K562 (cell line): ENCODE measurements around the gene PSMD11. TPM values are rescaled to one million over a fixed set of nuclear protein-coding genes. Genes with fewer than 3 reads are reported as not detected.

ENCODE experiments used
- CBFA2T3 ChIP-seq: fragments of 450-650 bp; IDR thresholded peaks from 2 replicates; pipeline ENCODE4 v1.6.1; 2017
- CHD2 ChIP-seq: IDR thresholded peaks from 2 replicates; pipeline ENCODE4 v1.6.1; 2011; ENCODE audit warnings: low read depth, low read length
- CREB5 ChIP-seq: fragments of 250-450 bp; sonication (Bioruptor Pico); IDR thresholded peaks from 2 replicates; pipeline ENCODE4 v1.5.0; 2020; ENCODE audit warnings: mild to moderate bottlenecking
- ELF2 ChIP-seq: fragments of 250-450 bp; sonication (Bioruptor Pico); IDR thresholded peaks from 2 replicates; pipeline ENCODE4 v1.5.0; 2021; ENCODE audit warnings: mild to moderate bottlenecking
- GTF2F1 ChIP-seq: IDR thresholded peaks from 2 replicates; pipeline ENCODE4 v1.6.1; 2011; ENCODE audit warnings: low read depth, low read length, improper control_type of control experiment
- HDGF ChIP-seq: fragments of 450-650 bp; IDR thresholded peaks from 2 replicates; pipeline ENCODE4 v1.6.1; 2016
- HMBOX1 ChIP-seq: sonication (generic); IDR thresholded peaks from 2 replicates; pipeline ENCODE4 v1.6.1; 2016
- NFATC3 ChIP-seq: fragments of 450-650 bp; IDR thresholded peaks from 2 replicates; pipeline ENCODE4 v1.6.1; 2017; ENCODE audit warnings: mild to moderate bottlenecking
- NFXL1 ChIP-seq: fragments of 450-650 bp; formaldehyde crosslinking; IDR thresholded peaks from 2 replicates; pipeline ENCODE4 v1.4.0; 2021; ENCODE audit warnings: mild to moderate bottlenecking
- RB1 ChIP-seq: fragments of 450-650 bp; IDR thresholded peaks from 2 replicates; pipeline ENCODE4 v1.6.1; 2017; ENCODE audit warnings: low read depth, mild to moderate bottlenecking
- RBM34 ChIP-seq: fragments of 200-400 bp; formaldehyde crosslinking; IDR thresholded peaks from 2 replicates; pipeline ENCODE4 v1.6.1; 2018; ENCODE audit warnings: low read length, borderline replicate concordance; ENCODE audit not compliant: insufficient read depth
- RERE ChIP-seq: sonication (generic); formaldehyde crosslinking; IDR thresholded peaks from 2 replicates; pipeline ENCODE4 v1.8.0; 2023; ENCODE audit warnings: missing genetic modification reagents, mild to moderate bottlenecking, borderline replicate concordance
- RFX7 ChIP-seq: fragments of 250-450 bp; sonication (Bioruptor Pico); IDR thresholded peaks from 2 replicates; pipeline ENCODE4 v1.5.1; 2021; ENCODE audit warnings: mild to moderate bottlenecking
- SAP30 ChIP-seq: fragments of 200-600 bp; sonication (generic); IDR thresholded peaks from 2 replicates; pipeline ENCODE4 v1.6.1; 2012; ENCODE audit warnings: borderline replicate concordance, low read depth, mild to moderate bottlenecking, moderate library complexity, low read length, control low read depth, inconsistent platforms; ENCODE audit not compliant: insufficient read depth, poor library complexity, severe bottlenecking
- SLC30A9 ChIP-seq: fragments of 250-450 bp; sonication (Bioruptor Pico); IDR thresholded peaks from 2 replicates; pipeline ENCODE4 v1.8.0; 2022; ENCODE audit warnings: mild to moderate bottlenecking, moderate library complexity
- SP2 ChIP-seq: IDR thresholded peaks from 2 replicates; pipeline ENCODE4 v1.6.1; 2011; ENCODE audit warnings: mild to moderate bottlenecking, low read depth, low read length, moderate library complexity; ENCODE audit not compliant: poor library complexity, severe bottlenecking; ENCODE audit errors: extremely low read depth
- SRSF3 ChIP-seq: fragments of 200-400 bp; formaldehyde crosslinking; IDR thresholded peaks from 2 replicates; pipeline ENCODE4 v1.6.1; 2016; ENCODE audit warnings: mild to moderate bottlenecking, low read length, moderate library complexity; ENCODE audit not compliant: insufficient read depth
- TAF7 ChIP-seq: fragments of 450-650 bp; IDR thresholded peaks from 2 replicates; pipeline ENCODE4 v1.6.1; 2016; ENCODE audit warnings: missing genetic modification characterization, missing compliant biosample characterization
- ZFP36 ChIP-seq: fragments of 150-350 bp; IDR thresholded peaks from 2 replicates; pipeline ENCODE4 v1.6.1; 2018; ENCODE audit warnings: low read length, low read depth; ENCODE audit not compliant: partially characterized antibody
- ZNF436 ChIP-seq: fragments of 250-450, 450-650 bp; sonication (Bioruptor Pico); formaldehyde crosslinking; IDR thresholded peaks from 2 replicates; pipeline ENCODE4 v1.7.0; 2020; ENCODE audit warnings: mild to moderate bottlenecking
- ZNF444 ChIP-seq: fragments of 250-450 bp; sonication (Bioruptor Pico); IDR thresholded peaks from 2 replicates; pipeline ENCODE4 v1.4.0; 2020; ENCODE audit warnings: mild to moderate bottlenecking, moderate library complexity
- ZZZ3 ChIP-seq: fragments of 450-650 bp; IDR thresholded peaks from 2 replicates; pipeline ENCODE4 v1.6.1; 2016; ENCODE audit warnings: antibody characterized with exemption, mild to moderate bottlenecking, moderate library complexity
- polyA plus RNA-seq, 8 experiments: library from polyadenylated mRNA; depleted of rRNA in 4 of 8; stranded (reverse) in 5 of 8; unstranded in 3 of 8; fragments of >200 nt; fragmentation: Nextera tagmentation in 2 of 8; fragmentation: Illumina TruSeq in 1 of 8; extraction: Ambion mirVana in 2 of 8; extraction: Trizol in 1 of 8; gene quantifications; 2 replicates each; pipeline versions ENCODE4 v1.2.1 to v1.2.3, GENCODE V29; 2011 to 2014; ENCODE audit warnings: inconsistent platforms in 1 of 8, missing spikeins in 1 of 8
- total RNA-seq, 7 experiments: library from RNA; depleted of rRNA in 6 of 7; stranded (reverse); fragments of >200 nt in 6 of 7; fragmentation: Illumina TruSeq in 2 of 7; extraction: Trizol in 2 of 7; gene quantifications; 2 replicates each; pipeline versions ENCODE4 v1.2.1 to v1.2.3, GENCODE V29; 2011 to 2021; ENCODE audit warnings: low replicate concordance in 1 of 7

The PSMD11 gene
- total and polyA plus RNA-seq, 9 of the 15 experiments (the other 6 are each of a cell fraction or from before 2014, with no cell fraction given): 104 to 378 (median 158) TPM

- TF ChIP-seq RERE (no peak), ZFP36 (no peak), SRSF3 (no peak), SAP30 (peak; percentile 56), RFX7 (no peak), RB1 (peak; percentile 96), ZZZ3 (no peak), ZNF436 (no peak), ELF2 (CRISPR knock-in tag) (no peak), SP2 (peak; percentile 81), NFXL1 (CRISPR knock-in tag) (no peak), HDGF (no peak), GTF2F1 (no peak), RBM34 (0 out of 2 replicates have a peak, but pooled peaks have one; percentile 41), SLC30A9 (CRISPR knock-in tag) (no peak), CBFA2T3 (no peak), CHD2 (no peak), CREB5 (CRISPR knock-in tag) (no peak), ZNF444 (CRISPR knock-in tag) (no peak), TAF7 (tag) (peak; percentile 74), HMBOX1 (no peak), NFATC3 (no peak)
Observed at GRCh38 chr17:32444301-32445073, at the start of gene PSMD11 (continued).
